GM12801 (cell line): Measurements from ENCODE around the gene PUS10.

Experiments
- TF ChIP-seq, protein P1 (sequence below): IDR thresholded peaks from one replicate; pipeline ENCODE4 v1.5.1; 2011; ENCODE audit warnings: control low read depth; ENCODE audit not compliant: insufficient read length; ENCODE audit errors: extremely low read depth

The PUS10 gene

DNA sequence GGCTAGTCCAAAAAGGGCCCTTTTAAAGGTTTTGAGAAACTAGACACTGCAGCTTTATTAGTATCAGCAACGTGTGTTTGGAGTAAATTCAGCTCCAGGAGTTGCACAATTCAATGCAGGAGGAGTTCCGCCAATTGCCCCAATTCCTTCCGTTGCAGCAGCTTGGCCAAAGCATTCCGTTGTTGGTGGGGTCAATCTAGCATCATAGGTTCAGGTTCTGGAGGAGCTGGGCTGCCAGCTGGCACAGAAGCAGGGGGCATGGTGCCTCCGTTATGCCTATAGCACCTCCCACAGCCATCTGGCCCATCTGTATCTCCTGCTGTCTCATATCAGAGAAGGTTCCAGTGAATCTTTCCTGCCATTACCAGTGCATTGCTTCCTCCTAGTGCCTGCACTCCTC, 81.3 kb downstream of the PUS10 start:
- TF ChIP-seq, protein P1, sequence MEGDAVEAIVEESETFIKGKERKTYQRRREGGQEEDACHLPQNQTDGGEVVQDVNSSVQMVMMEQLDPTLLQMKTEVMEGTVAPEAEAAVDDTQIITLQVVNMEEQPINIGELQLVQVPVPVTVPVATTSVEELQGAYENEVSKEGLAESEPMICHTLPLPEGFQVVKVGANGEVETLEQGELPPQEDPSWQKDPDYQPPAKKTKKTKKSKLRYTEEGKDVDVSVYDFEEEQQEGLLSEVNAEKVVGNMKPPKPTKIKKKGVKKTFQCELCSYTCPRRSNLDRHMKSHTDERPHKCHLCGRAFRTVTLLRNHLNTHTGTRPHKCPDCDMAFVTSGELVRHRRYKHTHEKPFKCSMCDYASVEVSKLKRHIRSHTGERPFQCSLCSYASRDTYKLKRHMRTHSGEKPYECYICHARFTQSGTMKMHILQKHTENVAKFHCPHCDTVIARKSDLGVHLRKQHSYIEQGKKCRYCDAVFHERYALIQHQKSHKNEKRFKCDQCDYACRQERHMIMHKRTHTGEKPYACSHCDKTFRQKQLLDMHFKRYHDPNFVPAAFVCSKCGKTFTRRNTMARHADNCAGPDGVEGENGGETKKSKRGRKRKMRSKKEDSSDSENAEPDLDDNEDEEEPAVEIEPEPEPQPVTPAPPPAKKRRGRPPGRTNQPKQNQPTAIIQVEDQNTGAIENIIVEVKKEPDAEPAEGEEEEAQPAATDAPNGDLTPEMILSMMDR: no peak

DNA sequence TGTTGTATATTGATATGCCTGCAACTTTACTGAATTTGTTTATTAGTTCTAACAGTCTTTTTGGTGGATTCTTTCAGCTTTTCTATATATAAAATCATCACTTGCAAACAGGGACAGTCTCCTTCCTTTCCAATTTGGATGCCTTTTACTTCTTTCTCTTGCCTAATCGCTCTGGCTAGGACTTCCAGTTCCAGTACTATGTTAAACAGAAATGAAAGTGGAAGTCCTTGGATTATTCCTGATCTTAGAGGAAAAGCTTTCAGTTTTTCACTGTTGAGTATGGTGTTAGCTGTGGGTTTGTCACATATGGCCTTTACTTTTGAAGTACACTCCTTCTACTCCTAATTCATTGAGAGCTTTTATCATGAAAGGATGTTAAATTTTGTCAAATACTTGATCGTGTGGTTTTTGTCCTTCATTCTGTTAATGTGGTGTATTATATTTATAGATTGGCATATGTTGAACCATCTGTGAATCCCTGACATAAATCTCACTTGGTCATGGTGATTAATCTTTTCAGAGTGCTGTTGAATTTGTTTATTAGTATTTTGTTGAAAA, 83.8 kb downstream of the PUS10 start:
- TF ChIP-seq, protein P1: no peak

DNA sequence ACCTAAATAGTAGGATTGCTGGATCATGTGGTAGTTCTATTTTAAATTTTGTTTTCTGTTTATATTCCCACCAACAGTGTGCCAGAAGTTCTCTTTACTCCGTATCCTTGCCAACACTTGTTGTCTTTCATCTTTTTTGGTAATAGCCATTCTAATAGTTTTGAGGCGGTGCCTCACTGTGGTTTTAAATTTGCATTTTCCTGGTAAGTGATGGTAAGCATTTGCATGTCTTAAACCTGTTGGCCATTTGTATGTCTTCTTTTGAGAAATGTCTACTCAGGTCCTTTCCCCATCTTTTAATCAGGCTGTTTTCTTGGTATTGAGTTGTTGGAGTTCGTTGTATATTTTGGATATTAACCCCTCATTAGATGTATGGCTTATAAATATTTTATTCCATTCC, 85.1 kb downstream of the PUS10 start:
- TF ChIP-seq, protein P1: no peak

DNA sequence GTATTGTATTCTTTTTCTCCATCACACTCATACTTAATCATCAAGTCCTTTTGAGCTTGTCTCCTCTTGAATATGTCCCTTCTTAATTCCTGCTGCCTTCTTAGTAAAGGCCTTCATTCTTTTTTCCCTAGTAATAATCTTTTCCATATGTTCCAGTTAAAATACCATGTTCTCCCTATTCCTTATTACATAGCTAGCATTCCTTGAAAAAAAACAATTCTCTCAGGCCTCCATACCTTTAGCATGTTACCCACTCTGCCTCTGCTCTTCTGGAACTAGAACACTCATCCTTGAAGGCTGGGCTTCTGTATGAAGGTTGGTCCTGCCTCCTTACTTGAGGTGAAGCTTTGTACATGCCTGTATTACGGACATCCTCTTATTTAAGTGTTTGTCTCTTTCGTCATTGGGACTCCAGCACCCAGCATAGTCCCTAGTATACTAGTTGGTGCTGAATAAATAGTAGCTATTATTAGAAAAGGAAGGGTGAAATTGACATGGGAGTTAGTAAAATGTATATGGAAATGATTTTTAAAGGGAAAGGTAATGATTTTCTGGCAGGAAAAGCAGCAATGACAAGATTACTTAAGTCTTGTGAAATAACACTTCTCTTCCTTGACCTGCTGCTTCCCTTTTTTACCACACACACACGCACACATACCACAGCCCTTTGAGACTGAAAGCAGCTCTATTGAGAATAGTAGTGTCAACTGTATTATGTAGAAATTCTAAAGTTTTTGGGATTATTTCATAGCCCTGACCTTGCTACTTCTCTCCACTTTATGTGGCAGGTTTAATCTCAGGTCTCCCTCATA, 91.1 kb downstream of the PUS10 start:
- TF ChIP-seq, protein P1: no peak

DNA sequence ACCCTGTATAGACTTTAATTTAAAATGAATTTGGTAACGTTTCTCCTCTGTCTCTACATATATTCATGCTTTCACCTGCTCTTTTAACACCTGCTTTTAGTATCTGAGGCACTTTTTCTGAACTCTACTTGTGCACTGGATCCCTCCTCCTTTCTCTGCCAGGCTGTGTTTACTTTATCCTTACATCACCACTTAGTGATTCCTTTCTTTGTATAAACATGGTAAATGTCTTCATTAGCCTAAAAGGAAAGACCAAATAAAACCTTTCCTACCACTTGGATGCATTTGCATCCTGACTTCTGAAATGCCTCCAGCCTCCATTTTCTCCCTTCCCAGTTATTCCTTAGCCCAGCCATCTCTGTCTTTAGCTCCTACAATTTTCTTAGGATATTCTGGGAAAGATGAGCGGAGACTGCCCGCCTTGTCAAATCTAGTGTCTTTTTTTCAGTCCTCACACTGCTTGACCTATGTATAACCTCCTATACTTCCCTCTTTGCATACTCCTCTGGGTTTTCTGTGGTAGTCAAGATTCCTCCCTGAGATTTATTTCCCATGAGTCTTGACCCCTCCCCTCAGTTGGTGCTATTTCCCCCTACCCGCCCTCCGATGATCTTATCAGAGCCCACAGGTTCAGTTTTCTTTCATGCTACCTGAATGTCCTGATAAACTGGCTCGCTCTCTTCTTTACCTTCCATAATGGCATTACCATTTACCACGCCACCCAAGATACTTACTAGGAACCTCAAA, 91.9 kb downstream of the PUS10 start:
- TF ChIP-seq, protein P1: no peak

DNA sequence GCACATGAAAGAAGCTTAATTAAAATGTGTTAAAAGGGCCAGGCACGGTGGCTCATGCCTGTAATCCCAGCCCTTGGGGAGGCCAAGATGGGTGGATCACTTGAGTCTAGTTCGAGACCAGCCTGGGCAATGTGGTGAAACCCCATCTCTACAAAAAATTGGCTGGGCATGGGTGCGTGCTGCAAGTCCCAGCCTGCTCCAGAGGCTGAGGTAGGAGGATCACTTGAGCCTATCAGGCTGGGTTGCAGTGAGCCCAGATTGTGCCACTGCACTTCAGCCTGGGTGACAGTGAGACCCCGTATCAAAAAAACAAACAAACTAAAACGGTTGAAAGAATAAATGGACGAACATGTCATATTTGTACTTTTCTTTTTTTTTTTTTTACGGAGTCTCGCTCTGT, 110.7 kb downstream of the PUS10 start:
- TF ChIP-seq, protein P1: no peak

DNA sequence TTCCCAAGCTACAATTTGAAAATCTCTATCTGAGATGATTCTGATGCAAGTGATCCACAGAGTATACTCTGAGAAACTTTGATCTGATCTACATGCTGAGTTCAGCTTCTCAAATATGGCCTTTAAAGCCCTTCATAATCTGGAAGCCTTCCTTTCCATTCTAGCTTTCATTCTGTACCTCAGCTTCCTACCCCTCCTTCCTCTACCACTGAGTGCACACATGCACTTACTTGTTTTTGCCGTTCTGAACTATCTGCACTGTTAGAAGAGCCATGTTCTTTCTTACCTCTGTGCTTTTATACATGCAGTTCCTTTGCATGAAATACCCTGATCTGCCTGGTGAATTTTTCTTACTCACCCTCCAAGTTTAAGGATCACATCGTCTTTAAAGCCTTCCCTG, 111.7 kb downstream of the PUS10 start:
- TF ChIP-seq, protein P1: no peak
